ENCODE data around the gene TPD52L2.

DNA sequence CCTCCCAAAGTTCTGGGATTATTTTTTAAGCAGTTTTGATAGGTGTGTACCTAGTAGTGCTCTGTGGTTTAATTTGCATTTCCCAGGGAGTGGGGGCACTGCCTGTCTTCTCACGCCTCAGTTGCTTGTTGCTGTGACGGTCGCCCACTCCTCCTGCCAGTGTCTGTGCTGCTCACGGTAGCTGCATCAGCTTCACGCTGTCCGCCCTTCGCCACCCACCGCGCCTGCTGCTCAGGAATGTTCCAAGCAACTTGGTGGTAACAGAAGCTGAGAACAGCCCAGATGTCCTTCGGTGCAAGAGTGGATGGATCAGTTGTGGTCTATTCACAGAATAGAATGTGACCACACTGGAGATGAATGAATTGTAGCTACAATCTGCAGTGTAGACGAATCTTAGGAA, 52.7 kb downstream of the TPD52L2 start:
- TF ChIP-seq, protein P1, sequence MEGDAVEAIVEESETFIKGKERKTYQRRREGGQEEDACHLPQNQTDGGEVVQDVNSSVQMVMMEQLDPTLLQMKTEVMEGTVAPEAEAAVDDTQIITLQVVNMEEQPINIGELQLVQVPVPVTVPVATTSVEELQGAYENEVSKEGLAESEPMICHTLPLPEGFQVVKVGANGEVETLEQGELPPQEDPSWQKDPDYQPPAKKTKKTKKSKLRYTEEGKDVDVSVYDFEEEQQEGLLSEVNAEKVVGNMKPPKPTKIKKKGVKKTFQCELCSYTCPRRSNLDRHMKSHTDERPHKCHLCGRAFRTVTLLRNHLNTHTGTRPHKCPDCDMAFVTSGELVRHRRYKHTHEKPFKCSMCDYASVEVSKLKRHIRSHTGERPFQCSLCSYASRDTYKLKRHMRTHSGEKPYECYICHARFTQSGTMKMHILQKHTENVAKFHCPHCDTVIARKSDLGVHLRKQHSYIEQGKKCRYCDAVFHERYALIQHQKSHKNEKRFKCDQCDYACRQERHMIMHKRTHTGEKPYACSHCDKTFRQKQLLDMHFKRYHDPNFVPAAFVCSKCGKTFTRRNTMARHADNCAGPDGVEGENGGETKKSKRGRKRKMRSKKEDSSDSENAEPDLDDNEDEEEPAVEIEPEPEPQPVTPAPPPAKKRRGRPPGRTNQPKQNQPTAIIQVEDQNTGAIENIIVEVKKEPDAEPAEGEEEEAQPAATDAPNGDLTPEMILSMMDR (conservative IDR thresholded peaks at IDR 0.05), result no peak
- no peak for TF ChIP-seq EZH2 (IDR thresholded peaks at IDR 0.05; ENCODE audit: low read depth)
